Hematopoietic multipotent progenitor cell treated with erythropoietin and hydrocortisone succinate and interleukin-3 and kit ligand, for 17 days (in vitro differentiated cells): ENCODE measurements around the gene CREB3.

Experiments
- DNase-seq: peaks from one replicate; pipeline ENCODE4 v3.0.0-alpha.2; 2015; ENCODE audit warnings: low spot score

Gene CREB3

GRCh38 chr9:35749515-35750255 lies 17.2 kb downstream of the CREB3 start:
- DNase-seq, result peak; percentile 20

GRCh38 chr9:35750256-35750531 lies 17.7 kb downstream of the CREB3 start:
- no peak for DNase-seq

GRCh38 chr9:35753466-35753865 lies 21.0 kb downstream of the CREB3 start:
- no peak for DNase-seq

- no peak for DNase-seq
These were observed 21.8 kb downstream of the CREB3 start, which contains the start of gene MSMP for GRCh38 chr9:35754264-35754663. TSS of gene MSMP (minus strand) at chr9:35754276. CDS start at chr9:35754129, 147 bp downstream.

- DNase-seq, result no peak
These were observed 22.6 kb downstream of the CREB3 start for GRCh38 chr9:35755071-35755470.

GRCh38 chr9:35756275-35757225 lies 24.1 kb downstream of the CREB3 start:
- peak; percentile 39 for DNase-seq

GRCh38 chr9:35757226-35757891 lies 24.9 kb downstream of the CREB3 start:
- no peak for DNase-seq

- DNase-seq, result no peak
These were observed 25.4 kb downstream of the CREB3 start for GRCh38 chr9:35757892-35758275.

- no peak for DNase-seq
These were observed 26.1 kb downstream of the CREB3 start for GRCh38 chr9:35758475-35759050.

GRCh38 chr9:35759795-35760194 lies 27.3 kb downstream of the CREB3 start:
- DNase-seq, result no peak

- DNase-seq, result no peak
These were observed 28.2 kb downstream of the CREB3 start for GRCh38 chr9:35760651-35761050.

- DNase-seq, result no peak
These were observed 30.7 kb downstream of the CREB3 start for GRCh38 chr9:35763181-35763580.

GRCh38 chr9:35763803-35764202 lies 31.3 kb downstream of the CREB3 start:
- no peak for DNase-seq

- no peak for DNase-seq
These were observed 34.5 kb downstream of the CREB3 start for GRCh38 chr9:35766997-35767396.

- DNase-seq, result no peak
These were observed 35.0 kb downstream of the CREB3 start for GRCh38 chr9:35767458-35767857.

- DNase-seq, result no peak
These were observed 37.3 kb downstream of the CREB3 start for GRCh38 chr9:35769763-35770162.

- DNase-seq, result no peak
These were observed 38.6 kb downstream of the CREB3 start for GRCh38 chr9:35771075-35771433.

GRCh38 chr9:35771534-35771933 lies 39.1 kb downstream of the CREB3 start:
- peak; percentile 58 for DNase-seq

GRCh38 chr9:35771943-35772342 lies 39.5 kb downstream of the CREB3 start:
- DNase-seq, result no peak

GRCh38 chr9:35774907-35775635 lies 42.6 kb downstream of the CREB3 start:
- no peak for DNase-seq

GRCh38 chr9:35776018-35776417 lies 43.6 kb downstream of the CREB3 start:
- no peak for DNase-seq

- DNase-seq, result no peak
These were observed 46.0 kb downstream of the CREB3 start for GRCh38 chr9:35778496-35778895.
